ENCODE measurements around the gene DIP2C.

The DIP2C gene

DNA sequence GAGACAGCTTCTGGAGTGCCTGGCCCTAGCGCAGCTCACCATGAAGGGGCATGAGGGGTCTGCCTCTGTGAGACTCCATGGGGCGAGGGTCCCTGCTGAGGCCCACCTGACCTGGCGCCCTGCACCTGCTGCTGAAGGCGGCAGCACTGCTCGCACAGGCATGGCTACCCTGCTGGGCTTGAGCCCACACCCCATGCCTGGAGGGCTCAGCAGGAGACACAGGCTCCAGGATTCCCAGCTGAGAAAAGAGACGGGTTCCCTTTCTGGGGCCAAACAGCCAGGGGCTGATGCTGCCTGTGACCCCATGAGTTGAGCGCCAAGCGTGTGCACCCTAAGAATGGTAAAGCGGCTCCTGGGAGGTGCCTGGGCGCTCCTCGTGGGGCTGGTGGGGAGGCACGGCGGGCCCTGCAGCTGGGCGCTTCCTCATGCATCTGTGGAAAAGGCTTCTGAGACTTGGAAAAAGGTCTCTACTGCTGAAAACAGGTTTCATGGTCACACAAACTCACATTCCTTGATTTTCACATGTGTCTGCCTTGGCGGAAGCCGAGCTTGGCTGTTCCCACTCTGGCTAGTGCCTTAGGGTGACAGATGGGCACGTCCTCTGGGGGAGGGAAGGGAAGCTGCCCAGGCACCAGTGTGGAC lies 320.8 kb downstream of the DIP2C start:
- no peak for TF ChIP-seq CTCF (IDR thresholded peaks at IDR 0.05)

- TF ChIP-seq CTCF (IDR thresholded peaks at IDR 0.05) = no peak
These were observed 321.8 kb downstream of the DIP2C start for GRCh38 chr10:367636-368035.

- TF ChIP-seq CTCF (IDR thresholded peaks at IDR 0.05) = no peak
These were observed 323.3 kb downstream of the DIP2C start for GRCh38 chr10:366186-366585.

DNA sequence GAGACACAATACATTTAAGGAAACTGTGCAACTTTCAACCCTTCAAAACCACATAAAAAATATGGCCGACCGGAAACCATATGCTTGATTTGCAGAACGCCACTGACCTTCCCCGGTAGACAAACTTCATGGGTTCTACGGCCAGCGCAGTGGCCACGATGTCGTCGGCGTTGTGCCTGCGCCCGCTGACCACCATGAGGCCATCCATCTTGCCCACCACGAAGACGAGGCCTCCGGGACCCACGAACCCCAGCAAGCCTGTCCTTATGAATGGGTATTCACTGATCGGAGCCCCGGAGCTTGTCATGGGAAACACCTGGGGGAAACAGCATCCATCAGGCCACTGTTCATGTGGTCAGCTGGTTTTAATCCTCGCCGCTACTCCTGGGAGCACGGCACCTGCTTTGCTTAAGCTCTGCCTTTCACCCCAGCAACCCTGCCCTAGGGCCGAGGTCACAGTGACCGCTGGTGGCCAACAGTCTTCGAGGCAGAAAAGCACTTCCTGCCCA lies 325.1 kb downstream of the DIP2C start:
- TF ChIP-seq CTCF (IDR thresholded peaks at IDR 0.05) = no peak

DNA sequence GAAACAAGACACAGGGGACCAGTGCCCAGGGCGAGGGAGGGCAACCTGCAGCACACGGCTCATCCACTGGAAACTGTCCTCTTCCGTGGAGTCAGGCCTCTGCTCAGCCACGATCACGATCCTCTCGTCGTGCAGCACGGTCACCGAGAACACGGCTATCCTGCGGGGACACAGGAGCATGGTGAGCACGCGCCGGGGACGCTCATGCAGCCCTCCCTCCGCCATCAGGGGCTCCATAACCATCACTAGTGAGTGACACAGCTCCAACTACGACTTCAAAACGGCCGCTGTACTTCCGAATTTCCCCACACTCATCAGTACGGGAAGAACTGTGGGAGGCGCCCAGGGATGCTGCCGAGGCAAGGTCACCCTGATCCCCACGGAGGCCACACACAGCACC lies 326.3 kb downstream of the DIP2C start:
- no peak for TF ChIP-seq CTCF (IDR thresholded peaks at IDR 0.05)

- no peak for TF ChIP-seq CTCF (IDR thresholded peaks at IDR 0.05)
These were observed 328.0 kb downstream of the DIP2C start for GRCh38 chr10:361203-362081.

DNA sequence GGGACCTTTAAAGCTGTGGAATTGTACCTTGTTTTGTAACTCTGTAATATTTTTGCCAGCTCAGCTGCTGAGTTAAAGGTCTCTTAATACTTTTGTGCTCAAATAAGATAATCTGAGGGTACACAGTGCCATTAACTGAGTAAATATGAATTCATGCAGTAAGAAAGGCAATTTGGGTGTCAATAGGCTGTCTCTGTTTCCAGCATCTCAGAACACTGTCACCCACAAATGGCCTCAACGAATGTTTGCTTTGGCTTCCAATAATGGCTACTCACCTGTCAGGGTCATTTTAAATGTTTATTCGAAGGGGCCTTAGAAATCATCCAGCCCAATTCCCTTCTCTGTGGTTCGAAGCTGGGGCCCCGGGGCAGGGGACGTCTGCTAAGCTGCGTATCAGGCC lies 328.8 kb downstream of the DIP2C start:
- TF ChIP-seq CTCF (IDR thresholded peaks at IDR 0.05) = no peak

All from LNCAP (cell line).